BJ (cell line): ENCODE measurements around the gene FNBP1. TPM values are rescaled to one million over a fixed set of nuclear protein-coding genes. Genes with fewer than 3 reads are reported as not detected.

ENCODE experiments used
- CTCF ChIA-PET: fragments of 350-600 bp; formaldehyde crosslinking; extraction: SDS; loops from one replicate; lab custom pipeline; 2021; ENCODE audit warnings: antibody characterized with exemption, inconsistent platforms; lab: Yijun Ruan, JAX
- POLR2A ChIA-PET: fragments of 300-600 bp; sonication (Branson Sonifier 250); formaldehyde crosslinking; extraction: SDS; loops from one replicate; lab custom pipeline; 2021; ENCODE audit warnings: antibody characterized with exemption; lab: Charles Lee
- DNase-seq: peaks from one replicate; pipeline ENCODE4 v3.0.0-alpha.2; 2011; ENCODE audit warnings: low read depth
- H3K27me3 ChIP-seq: 2 replicates; pipeline ENCODE4 v1.6.0; 2011; ENCODE audit warnings: low read length; ENCODE audit not compliant: control insufficient read depth, insufficient read depth
- H3K36me3 ChIP-seq: 2 replicates; pipeline ENCODE4 v1.5.1; 2011; ENCODE audit warnings: low read length; ENCODE audit not compliant: control insufficient read depth, insufficient read depth
- H3K4me3 ChIP-seq: 2 replicates; pipeline ENCODE4 v1.5.1; 2011; ENCODE audit warnings: low read depth, mild to moderate bottlenecking, control low read depth, low read length
- CTCF ChIP-seq: IDR thresholded peaks from 2 replicates; pipeline ENCODE4 v1.5.1; 2011; ENCODE audit warnings: low read depth, mild to moderate bottlenecking, control low read depth, inconsistent platforms, low read length, moderate library complexity; ENCODE audit not compliant: insufficient read depth
- polyA plus RNA-seq: library from polyadenylated mRNA; depleted of rRNA; stranded (reverse); fragments of >200 nt; gene quantifications from 2 replicates; pipeline ENCODE4 v1.2.3, GENCODE V29; 2011

The FNBP1 gene
- polyA plus RNA-seq, 1 experiment: 7.8 TPM

DNA sequence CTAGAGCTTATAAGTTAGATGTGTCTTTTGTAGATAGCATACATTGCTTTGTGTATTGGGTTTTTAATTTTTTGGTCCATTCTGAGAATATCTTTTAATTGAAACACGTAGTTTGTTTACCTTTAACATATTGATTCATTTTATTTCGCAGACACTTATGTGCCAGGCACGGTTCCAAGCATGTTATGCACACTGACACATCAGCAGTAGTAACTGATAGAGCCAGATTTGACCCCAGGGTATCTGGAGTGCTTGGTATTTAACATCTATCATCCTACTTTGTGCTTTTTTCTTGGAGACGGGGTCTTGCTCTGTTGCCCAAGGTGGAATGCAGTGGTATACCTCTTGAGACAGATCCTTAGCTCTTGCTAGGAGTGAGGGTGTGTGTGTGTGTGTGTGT is 135.8 kb downstream of the FNBP1 start:
- no peaks in the 10 kb centered on the region for H3K27me3 ChIP-seq
- TF ChIP-seq CTCF: no peak
- peaks cover 6% of the 10 kb centered on the region for H3K36me3 ChIP-seq
- POLR2A ChIA-PET: no interaction called here
- no peak for DNase-seq
- CTCF ChIA-PET: interaction anchor here (0.7 kb wide), 1 partner anchor 21 kb away, joined by 4 read pairs; no protein-coding TSS in a partner anchor
- no peak overlapping the region for H3K4me3 ChIP-seq

GRCh38 chr9:129906298-129906697 is 136.7 kb downstream of the FNBP1 start:
- H3K36me3 ChIP-seq: peaks cover 6% of the 10 kb centered on the region
- DNase-seq: no peak
- ChIA-PET POLR2A (interaction anchor here (0.6 kb wide), 1 partner anchor 9 kb away, joined by 3 read pairs; no protein-coding TSS in a partner anchor), CTCF (no interaction called here)
- TF ChIP-seq CTCF: no peak
- no peaks in the 10 kb centered on the region for H3K27me3 ChIP-seq
- no peak overlapping the region for H3K4me3 ChIP-seq

GRCh38 chr9:129904734-129905133 is 138.3 kb downstream of the FNBP1 start:
- DNase-seq: no peak
- Histone ChIP-seq H3K4me3 (no peak overlapping the region), H3K36me3 (peaks cover 9% of the 10 kb centered on the region), H3K27me3 (no peaks in the 10 kb centered on the region)
- TF ChIP-seq CTCF: no peak
- CTCF ChIA-PET: interaction anchor here (1.2 to 2.1 kb wide), 2 partner anchors 19 to 137 kb away, joined by 3 to 9 read pairs; no protein-coding TSS in a partner anchor
- POLR2A ChIA-PET: no interaction called here

- POLR2A ChIA-PET: no interaction called here
- DNase-seq: no peak
- CTCF ChIA-PET: interaction anchor here (1.5 kb wide), 1 partner anchor 18 kb away, joined by 3 read pairs; no protein-coding TSS in a partner anchor
- Histone ChIP-seq H3K27me3 (no peaks in the 10 kb centered on the region), H3K36me3 (peaks cover 9% of the 10 kb centered on the region), H3K4me3 (no peak overlapping the region)
- no peak for TF ChIP-seq CTCF
Measured at GRCh38 chr9:129902740-129903134, 140.3 kb downstream of the FNBP1 start.

DNA sequence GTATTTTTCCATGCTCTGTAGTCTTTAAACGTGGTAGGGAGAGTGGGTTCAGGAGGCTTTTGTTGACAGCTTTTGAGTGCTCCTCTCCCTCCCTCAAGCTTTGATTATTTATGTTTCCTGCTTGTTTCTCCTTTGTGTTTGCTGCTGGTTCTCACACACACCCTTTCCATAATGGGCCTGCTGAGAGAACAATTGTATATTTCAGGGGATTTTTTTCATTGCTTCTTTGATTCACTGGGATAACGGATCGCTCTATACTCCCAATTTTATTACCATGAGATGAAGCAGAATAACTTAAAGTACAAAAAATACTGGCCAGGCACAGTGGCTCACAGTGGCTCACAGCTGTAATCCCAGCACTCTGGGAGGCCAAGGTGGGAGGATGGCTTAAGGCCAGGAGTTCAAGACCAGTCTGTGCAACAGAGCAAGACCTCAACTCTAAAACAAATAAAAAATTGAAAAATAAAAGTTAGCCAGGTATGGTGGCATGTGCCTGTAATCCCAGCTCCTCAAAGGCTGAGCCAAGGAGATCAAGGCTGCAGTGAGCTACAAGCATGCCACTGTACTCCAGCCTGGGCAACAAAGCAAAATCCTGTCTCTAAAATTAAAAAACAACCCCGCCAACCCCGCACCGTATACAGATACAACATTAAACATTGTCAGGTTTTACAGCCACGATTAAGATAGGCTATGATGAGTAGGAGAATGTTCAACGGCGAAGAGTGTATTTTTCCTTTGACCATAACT is 140.8 kb downstream of the FNBP1 start:
- no peak overlapping the region for H3K4me3 ChIP-seq
- CTCF ChIA-PET: interaction anchor here (1.5 kb wide), 1 partner anchor 17 kb away, joined by 3 read pairs; no protein-coding TSS in a partner anchor
- no peak for DNase-seq
- TF ChIP-seq CTCF: no peak
- H3K27me3 ChIP-seq: no peaks in the 10 kb centered on the region
- POLR2A ChIA-PET: no interaction called here
- H3K36me3 ChIP-seq: peaks cover 9% of the 10 kb centered on the region
